Endothelial cell of umbilical vein (primary cell): ENCODE data around the gene AMER3. TPM values are rescaled to one million over a fixed set of nuclear protein-coding genes. Genes with fewer than 3 reads are reported as not detected.

Experiments
- BruUV-seq: library from RNA; stranded (reverse); fragments of 400-500 nt; replicated peaks from 2 replicates; lab custom pipeline; 2021; lab: Mats Ljungman, UMichigan
- CTCF ChIA-PET: fragments of 300-600, 350-600 bp; sonication (Branson Sonifier 250); formaldehyde crosslinking; loops from one replicate; lab custom pipeline; 2021; ENCODE audit warnings: antibody characterized with exemption, inconsistent platforms; lab: Charles Lee
- POLR2A ChIA-PET: fragments of 300-600, 350-600 bp; sonication (Branson Sonifier 250); formaldehyde crosslinking; loops from one replicate; lab custom pipeline; 2021; ENCODE audit warnings: antibody characterized with exemption, inconsistent platforms; lab: Charles Lee
- DNase-seq: peaks from one replicate; pipeline ENCODE4 v3.0.0-alpha.2; 2011; ENCODE audit warnings: low read depth, low spot score
- FAIRE-seq: peaks from 2 replicates; lab custom pipeline; 2011; peaks lifted over from hg19 to GRCh38; lab: Jason Lieb, UNC
- H2AFZ ChIP-seq: 2 replicates; pipeline ENCODE4 v1.6.0; 2012; ENCODE audit warnings: low read depth, low read length, control low read depth, inconsistent platforms
- H3K27ac ChIP-seq: 2 replicates; pipeline ENCODE4 v1.5.1; 2011; ENCODE audit warnings: low read depth, mild to moderate bottlenecking, control low read depth, low read length, moderate library complexity; ENCODE audit not compliant: insufficient read depth
- H3K27me3 ChIP-seq, 2 experiments: 2 replicates each; pipeline versions ENCODE4 v1.6.0 to v1.6.1; 2011; ENCODE audit warnings: low read length in 2 of 2, mixed read lengths in 1 of 2; ENCODE audit not compliant: control insufficient read depth in 2 of 2, insufficient read depth in 2 of 2
- H3K36me3 ChIP-seq, 2 experiments: 2 replicates in 1 of 2; 3 replicates in 1 of 2; pipeline ENCODE4 v1.5.1; 2011; ENCODE audit warnings: low read length in 2 of 2, mild to moderate bottlenecking in 1 of 2, moderate library complexity in 1 of 2; ENCODE audit not compliant: control insufficient read depth in 2 of 2, insufficient read depth in 2 of 2; ENCODE audit errors: extremely low read depth in 1 of 2
- H3K4me1 ChIP-seq: 3 replicates; pipeline ENCODE4 v1.5.1; 2011; ENCODE audit warnings: mild to moderate bottlenecking, low read length; ENCODE audit not compliant: control insufficient read depth, insufficient read depth; ENCODE audit errors: extremely low read depth
- H3K4me2 ChIP-seq: 2 replicates; pipeline ENCODE4 v1.6.1; 2011; ENCODE audit warnings: low read length, control low read depth, mixed read lengths; ENCODE audit not compliant: insufficient read depth
- H3K4me3 ChIP-seq, 3 experiments: fragments of 200-600 bp in 1 of 3; sonication (generic), shearing (Covaris generic) in 1 of 3; replicated peaks in 1 of 3; 2 replicates each; pipeline ENCODE4 v1.5.1; 2011 to 2016; ENCODE audit warnings: control low read depth in 3 of 3, low read length in 3 of 3, mild to moderate bottlenecking in 2 of 3, inconsistent platforms in 1 of 3, low read depth in 1 of 3, moderate library complexity in 1 of 3; ENCODE audit not compliant: insufficient read depth in 1 of 3
- H3K79me2 ChIP-seq: 2 replicates; pipeline ENCODE4 v1.6.0; 2012; ENCODE audit warnings: low read length, inconsistent platforms; ENCODE audit not compliant: control insufficient read depth, insufficient read depth
- H3K9ac ChIP-seq: replicated peaks from 2 replicates; pipeline ENCODE3; 2011; ENCODE audit warnings: low read length, control low read depth; ENCODE audit not compliant: insufficient read depth; ENCODE audit errors: extremely low read depth
- H3K9me1 ChIP-seq: replicated peaks from 3 replicates; pipeline ENCODE4 v1.6.0; 2011; ENCODE audit warnings: mild to moderate bottlenecking, low read length; ENCODE audit not compliant: control insufficient read depth, insufficient read depth; ENCODE audit errors: extremely low read depth
- H3K9me3 ChIP-seq: replicated peaks from 2 replicates; pipeline ENCODE4 v1.5.1; 2012; ENCODE audit warnings: low read length, inconsistent platforms; ENCODE audit not compliant: control insufficient read depth, insufficient read depth
- H4K20me1 ChIP-seq: replicated peaks from 2 replicates; pipeline ENCODE3; 2011; ENCODE audit warnings: mild to moderate bottlenecking, low read length; ENCODE audit not compliant: control insufficient read depth, insufficient read depth; ENCODE audit errors: extremely low read depth
- EZH2 ChIP-seq: IDR thresholded peaks from 2 replicates; pipeline ENCODE4 v1.6.1; 2012; ENCODE audit warnings: borderline replicate concordance, low read depth, mild to moderate bottlenecking, moderate library complexity, low read length, inconsistent platforms; ENCODE audit not compliant: severe bottlenecking
- FOS ChIP-seq: IDR thresholded peaks from 2 replicates; pipeline ENCODE4 v1.6.1; 2011; ENCODE audit warnings: mild to moderate bottlenecking, low read length, moderate library complexity, borderline replicate concordance; ENCODE audit not compliant: insufficient read depth
- GATA2 ChIP-seq: IDR thresholded peaks from 2 replicates; pipeline ENCODE4 v1.7.0; 2011; ENCODE audit warnings: low read depth, mild to moderate bottlenecking, moderate library complexity, mixed read lengths, low read length; ENCODE audit not compliant: insufficient read length, insufficient read depth
- JUN ChIP-seq: IDR thresholded peaks from 2 replicates; pipeline ENCODE4 v1.6.1; 2011; ENCODE audit warnings: borderline replicate concordance, low read depth; ENCODE audit not compliant: insufficient read length, insufficient read depth
- MYC ChIP-seq: IDR thresholded peaks from one replicate; pipeline ENCODE4 v1.6.1; 2011; ENCODE audit warnings: mild to moderate bottlenecking, low read depth, low read length
- POLR2A ChIP-seq: IDR thresholded peaks from 2 replicates; pipeline ENCODE4 v1.6.1; 2012; ENCODE audit warnings: low read depth, mild to moderate bottlenecking, control low read depth, low read length
- POLR2AphosphoS5 ChIP-seq: IDR thresholded peaks from 2 replicates; pipeline ENCODE4 v1.6.1; 2012; ENCODE audit warnings: low read depth, mild to moderate bottlenecking, control low read depth, low read length, moderate library complexity; ENCODE audit not compliant: insufficient read depth
- dilution Hi-C: fragments of 300-500 bp; cut with MboI; formaldehyde crosslinking; loops from one replicate; pipeline ENCODE4 v1.15.0; 2019; ENCODE audit warnings: low sequenced_read_pairs; ENCODE audit not compliant: extremely low pct_ligation_motif_present
- intact Hi-C: fragments of 100-400 bp; cut with micrococcal nuclease; formaldehyde crosslinking; loops from one replicate; pipeline ENCODE4 v1.10.0; 2022
- polyA plus RNA-seq, 4 experiments: library from polyadenylated mRNA; depleted of rRNA in 3 of 4; stranded (reverse) in 3 of 4; unstranded in 1 of 4; fragments of >200 nt; gene quantifications; 2 replicates each; pipeline versions ENCODE4 v1.2.1 to v1.2.3, GENCODE V29; 2011 to 2012; ENCODE audit warnings: missing spikeins in 1 of 4
- total RNA-seq: library from RNA; stranded (reverse); gene quantifications from 2 replicates; pipeline ENCODE4 v1.2.3, GENCODE V29; 2021
- TF ChIP-seq, protein P1 (sequence below), 2 donors: IDR thresholded peaks; 1 replicate in 1 of 2; 2 replicates in 1 of 2; pipeline ENCODE4 v1.5.1; 2011; ENCODE audit warnings: low read length in 2 of 2, mild to moderate bottlenecking in 2 of 2, moderate library complexity in 2 of 2, control low read depth in 1 of 2, inconsistent platforms in 1 of 2, low read depth in 1 of 2; ENCODE audit not compliant: insufficient read depth in 1 of 2; ENCODE audit errors: extremely low read depth in 1 of 2
- TF ChIP-seq, protein P2 (sequence below): IDR thresholded peaks from 2 replicates; pipeline ENCODE4 v1.6.1; 2011; ENCODE audit not compliant: insufficient read depth, insufficient read length

AMER3 gene
- total and polyA plus RNA-seq, 2 donors (not counting 3 experiments of a cell fraction or from before 2014, with no cell fraction given), result not detected

DNA sequence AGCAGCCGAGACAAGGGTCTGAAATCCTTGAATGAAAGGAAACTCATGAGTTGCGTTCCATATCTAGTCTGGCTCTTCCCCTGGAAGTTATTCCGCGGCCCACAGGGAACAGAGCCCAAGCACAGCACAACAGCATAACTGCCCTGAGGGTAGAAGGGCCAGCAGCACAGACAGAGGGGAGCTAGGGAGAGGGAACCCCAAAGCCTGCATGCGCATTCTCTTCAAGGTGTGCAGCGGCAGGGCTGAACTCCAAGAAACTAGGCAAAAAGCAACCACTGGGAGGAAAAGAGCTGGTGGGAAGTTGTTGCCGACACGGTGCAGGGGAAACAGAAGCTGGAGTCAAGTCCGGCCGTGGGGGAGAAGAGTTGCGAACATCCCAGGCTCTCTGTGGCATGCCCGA lies 14.7 kb upstream of the AMER3 start:
- DNase-seq (no peak), FAIRE-seq (no peak)
- H3K4me1 ChIP-seq, result no peaks in the 10 kb centered on the region
- no peak overlapping the region for H3K27ac ChIP-seq
- TF ChIP-seq MYC, result no peak
- TF ChIP-seq POLR2AphosphoS5, result no peak
- no peak for TF ChIP-seq EZH2
- TF ChIP-seq, protein P1, sequence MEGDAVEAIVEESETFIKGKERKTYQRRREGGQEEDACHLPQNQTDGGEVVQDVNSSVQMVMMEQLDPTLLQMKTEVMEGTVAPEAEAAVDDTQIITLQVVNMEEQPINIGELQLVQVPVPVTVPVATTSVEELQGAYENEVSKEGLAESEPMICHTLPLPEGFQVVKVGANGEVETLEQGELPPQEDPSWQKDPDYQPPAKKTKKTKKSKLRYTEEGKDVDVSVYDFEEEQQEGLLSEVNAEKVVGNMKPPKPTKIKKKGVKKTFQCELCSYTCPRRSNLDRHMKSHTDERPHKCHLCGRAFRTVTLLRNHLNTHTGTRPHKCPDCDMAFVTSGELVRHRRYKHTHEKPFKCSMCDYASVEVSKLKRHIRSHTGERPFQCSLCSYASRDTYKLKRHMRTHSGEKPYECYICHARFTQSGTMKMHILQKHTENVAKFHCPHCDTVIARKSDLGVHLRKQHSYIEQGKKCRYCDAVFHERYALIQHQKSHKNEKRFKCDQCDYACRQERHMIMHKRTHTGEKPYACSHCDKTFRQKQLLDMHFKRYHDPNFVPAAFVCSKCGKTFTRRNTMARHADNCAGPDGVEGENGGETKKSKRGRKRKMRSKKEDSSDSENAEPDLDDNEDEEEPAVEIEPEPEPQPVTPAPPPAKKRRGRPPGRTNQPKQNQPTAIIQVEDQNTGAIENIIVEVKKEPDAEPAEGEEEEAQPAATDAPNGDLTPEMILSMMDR (IDR thresholded peaks at IDR 0.05; ENCODE audit: extremely low read depth in 1 of 2, insufficient read depth in 1 of 2, low read depth in 1 of 2, low read length in 2 of 2), result no peak
- TF ChIP-seq, protein P2, sequence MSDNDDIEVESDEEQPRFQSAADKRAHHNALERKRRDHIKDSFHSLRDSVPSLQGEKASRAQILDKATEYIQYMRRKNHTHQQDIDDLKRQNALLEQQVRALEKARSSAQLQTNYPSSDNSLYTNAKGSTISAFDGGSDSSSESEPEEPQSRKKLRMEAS, result no peak
- CTCF ChIA-PET, result no interaction called here
- no peak overlapping the region for H3K4me3 ChIP-seq
- no peaks in the 10 kb centered on the region for H3K36me3 ChIP-seq
- H3K79me2 ChIP-seq, result no peaks in the 10 kb centered on the region
- H3K9me3 ChIP-seq, result no peaks in the 10 kb centered on the region
- H3K9me1 ChIP-seq, result no peaks in the 10 kb centered on the region
- no peaks in the 10 kb centered on the region for H3K27me3 ChIP-seq
- intact Hi-C loops (no loop called here), dilution Hi-C loops (no loop called here)
- no TSS peak for BruUV-seq
- POLR2A ChIA-PET, result no interaction called here
- H2AFZ ChIP-seq, result no peak overlapping the region
- H3K9ac ChIP-seq, result no peak overlapping the region
- H3K4me2 ChIP-seq, result no peak overlapping the region
- no peaks in the 10 kb centered on the region for H4K20me1 ChIP-seq

DNA sequence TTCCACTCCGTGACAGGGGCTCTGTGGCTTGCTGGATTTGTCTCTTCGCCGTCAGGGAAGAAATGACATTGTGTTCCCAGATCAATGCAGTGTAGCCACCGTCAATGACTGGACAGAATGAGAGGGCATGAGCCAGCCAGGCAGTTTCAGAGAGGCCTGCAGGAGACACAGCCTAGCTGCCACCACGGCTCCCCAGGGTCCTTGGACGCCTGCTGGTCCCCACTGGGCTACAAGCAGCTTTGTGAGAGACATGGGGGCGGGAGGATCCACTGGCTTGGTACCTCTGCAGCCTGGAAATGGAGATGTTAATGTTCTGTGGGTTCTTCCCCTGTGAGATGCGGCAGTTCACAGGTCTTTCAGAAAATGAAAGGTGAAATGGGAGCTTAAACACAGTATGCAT lies 12.1 kb upstream of the AMER3 start:
- FAIRE-seq (no peak), DNase-seq (no peak)
- no peak overlapping the region for H3K9ac ChIP-seq
- H3K27ac ChIP-seq, result no peak overlapping the region
- dilution Hi-C loops (no loop called here), intact Hi-C loops (no loop called here)
- H3K9me3 ChIP-seq, result no peaks in the 10 kb centered on the region
- no peaks in the 10 kb centered on the region for H4K20me1 ChIP-seq
- TF ChIP-seq POLR2A (no peak), MYC (no peak), EZH2 (no peak), JUN (no peak), POLR2AphosphoS5 (no peak), FOS (no peak), GATA2 (no peak)
- TF ChIP-seq, protein P1 (IDR thresholded peaks at IDR 0.05; ENCODE audit: extremely low read depth in 1 of 2, insufficient read depth in 1 of 2, low read depth in 1 of 2, low read length in 2 of 2), result no peak
- TF ChIP-seq, protein P2, result no peak
- H3K4me3 ChIP-seq, result no peak overlapping the region
- no peak overlapping the region for H3K4me2 ChIP-seq
- no peaks in the 10 kb centered on the region for H3K79me2 ChIP-seq
- no peaks in the 10 kb centered on the region for H3K9me1 ChIP-seq
- no peaks in the 10 kb centered on the region for H3K36me3 ChIP-seq
- H3K27me3 ChIP-seq, result no peaks in the 10 kb centered on the region
- BruUV-seq, result no TSS peak
- ChIA-PET CTCF (interaction anchor here (1.6 kb wide), 1 partner anchor 10 kb away, joined by 3 read pairs; no protein-coding TSS in a partner anchor), POLR2A (no interaction called here)
- H2AFZ ChIP-seq, result no peak overlapping the region
- no peaks in the 10 kb centered on the region for H3K4me1 ChIP-seq
